NCI-H2081 treated with DMSO at 0.1 percent for 48 hours (cell line): ENCODE measurements around the gene BCAS4.

ENCODE experiments used
- DNase-seq: peaks from one replicate; lab custom pipeline; 2025; lab: John Stamatoyannopoulos, UW

Gene BCAS4

DNA sequence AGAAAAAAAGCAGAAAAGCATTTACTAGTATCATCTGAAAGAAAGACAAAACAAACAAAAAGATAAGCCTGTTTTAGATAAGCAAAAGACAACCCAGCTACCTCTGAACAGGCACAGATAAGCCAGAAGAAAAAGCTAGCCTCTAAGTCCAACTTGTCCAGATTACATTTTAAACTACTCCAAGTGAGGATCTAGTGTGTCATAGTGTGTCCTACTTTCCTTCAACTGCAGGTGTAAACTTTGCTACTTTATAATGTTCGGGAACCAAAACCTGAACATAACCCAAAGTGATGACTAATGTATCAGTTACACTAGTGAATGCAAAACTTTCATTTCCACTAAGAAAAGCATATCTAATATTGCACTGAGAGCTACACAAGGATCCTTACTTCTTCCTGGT lies 116.9 kb downstream of the BCAS4 start:
- no peak for DNase-seq

DNA sequence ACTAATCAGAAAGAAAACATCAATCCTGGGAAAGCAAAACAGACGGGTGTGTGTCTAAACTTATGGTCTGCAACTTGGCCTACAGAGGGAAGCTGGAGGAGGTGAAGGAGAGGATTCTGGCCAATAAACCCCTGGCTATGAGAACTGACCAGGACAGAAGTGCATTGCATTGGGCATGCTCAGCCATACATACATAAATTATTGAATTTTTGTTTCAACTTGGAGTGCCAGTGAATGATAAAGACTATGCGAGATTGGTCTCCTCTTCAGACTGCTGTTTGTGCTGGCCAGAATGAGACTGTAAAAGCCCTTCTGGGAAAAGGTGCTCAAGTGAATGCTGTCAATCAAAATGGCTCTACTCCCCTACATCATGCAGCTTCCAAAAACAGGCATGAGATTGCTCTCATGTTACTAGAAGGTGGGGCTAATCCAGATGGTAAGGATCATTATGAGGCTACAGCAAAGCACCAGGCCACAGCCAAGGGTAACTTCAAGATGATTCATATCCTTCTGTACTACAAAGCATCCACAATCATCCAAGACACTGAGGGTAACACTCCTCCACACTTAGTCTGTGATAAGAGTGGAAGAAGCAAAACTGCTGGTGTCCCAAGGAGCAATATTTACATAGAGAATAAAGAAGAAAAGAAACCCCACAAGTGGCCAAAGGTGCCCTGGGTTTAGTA lies 119.0 kb downstream of the BCAS4 start:
- no peak for DNase-seq

DNA sequence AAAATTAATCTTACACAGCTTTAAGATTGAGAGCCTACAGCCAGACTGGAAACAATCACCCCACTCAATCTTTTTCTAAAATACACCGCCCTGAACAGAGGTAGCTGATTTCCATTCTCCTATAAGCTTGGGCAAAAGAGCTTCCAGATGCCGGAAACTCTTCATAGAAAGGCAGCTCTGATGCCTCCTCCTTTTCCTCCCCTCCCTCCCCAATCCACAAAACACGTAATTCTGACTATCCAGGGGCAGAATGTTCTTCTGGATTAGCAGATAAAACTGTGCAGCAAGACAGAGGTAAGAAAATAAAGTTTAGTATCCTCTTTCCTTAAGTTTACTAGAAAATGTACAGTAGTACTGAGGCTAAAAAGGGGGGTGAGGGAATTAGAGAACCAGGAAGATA lies 120.6 kb downstream of the BCAS4 start:
- no peak for DNase-seq

DNA sequence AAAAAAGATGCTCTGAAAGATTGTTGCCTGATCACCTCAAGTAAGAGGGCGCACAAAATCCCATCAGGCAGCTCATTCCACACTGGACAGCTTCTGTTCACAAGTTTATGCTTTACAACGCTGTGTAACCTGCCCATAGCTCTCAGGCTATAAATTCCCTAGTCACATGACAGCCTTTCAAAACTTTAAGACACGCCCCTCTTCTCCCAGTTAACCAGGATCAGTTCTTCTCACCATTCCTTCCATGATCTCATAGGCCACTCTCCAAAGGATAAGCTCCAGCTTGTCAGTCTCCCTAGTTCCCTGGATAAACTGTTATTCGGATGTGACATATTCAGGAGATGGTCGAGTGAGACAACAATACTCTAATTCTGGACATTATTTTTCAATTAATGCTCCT lies 121.4 kb downstream of the BCAS4 start:
- DNase-seq: no peak

DNA sequence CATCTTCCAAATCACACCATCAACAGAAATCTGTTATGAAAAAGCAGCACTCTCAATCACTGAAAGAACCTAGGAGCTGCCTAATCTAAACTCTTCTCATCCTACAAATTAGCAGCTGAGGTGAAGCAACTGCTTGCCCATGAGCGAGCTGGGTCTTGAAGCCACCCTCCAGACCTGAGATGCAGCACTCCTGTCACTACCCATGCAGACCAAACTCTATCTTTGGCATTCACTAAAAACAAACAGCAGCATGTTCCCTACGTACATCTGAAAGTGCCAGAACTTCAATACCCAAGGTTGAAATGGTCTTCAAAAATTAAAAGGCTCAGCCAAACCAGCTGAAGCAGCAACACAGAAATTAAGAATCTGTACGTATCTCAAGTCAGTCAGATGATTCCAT lies 122.1 kb downstream of the BCAS4 start:
- DNase-seq: no peak

DNA sequence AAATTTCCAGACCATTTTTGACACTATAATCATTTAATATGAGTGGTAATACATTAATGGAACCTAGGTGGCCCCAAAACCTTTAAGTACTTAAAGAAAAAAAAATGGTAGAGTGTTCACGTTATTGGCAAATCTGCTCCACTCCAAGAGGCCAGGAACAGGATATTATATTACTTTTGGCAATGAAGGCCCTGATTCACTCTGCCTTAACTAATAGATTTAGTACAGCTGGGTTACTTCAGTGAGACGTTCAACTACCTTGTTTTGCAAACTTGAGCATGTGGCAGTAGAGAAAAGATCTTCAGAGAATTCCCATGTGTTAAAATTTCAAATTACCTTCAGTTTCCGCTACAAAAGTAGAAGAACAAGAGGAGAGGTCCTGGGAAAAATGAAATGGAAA lies 123.5 kb downstream of the BCAS4 start:
- DNase-seq: no peak

DNA sequence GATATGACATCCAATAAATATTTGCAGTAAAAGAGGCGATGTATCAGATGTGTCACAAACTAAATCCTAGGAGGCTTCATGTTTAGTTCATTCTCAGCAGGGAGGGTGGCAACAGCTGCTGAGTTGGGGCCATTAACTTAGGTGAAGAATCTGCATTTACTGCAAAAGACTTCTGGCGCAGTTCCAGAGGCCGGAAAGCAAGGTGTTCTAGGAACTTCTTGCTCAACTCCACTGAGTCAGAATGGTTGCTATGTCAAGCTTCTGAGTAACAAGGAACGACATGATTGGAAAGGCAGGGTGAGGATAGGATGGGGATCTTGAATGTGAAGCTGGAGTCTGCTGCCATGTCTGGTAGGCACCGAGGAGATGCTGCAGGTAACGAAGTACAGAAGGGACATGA lies 124.7 kb downstream of the BCAS4 start:
- DNase-seq: no peak

DNA sequence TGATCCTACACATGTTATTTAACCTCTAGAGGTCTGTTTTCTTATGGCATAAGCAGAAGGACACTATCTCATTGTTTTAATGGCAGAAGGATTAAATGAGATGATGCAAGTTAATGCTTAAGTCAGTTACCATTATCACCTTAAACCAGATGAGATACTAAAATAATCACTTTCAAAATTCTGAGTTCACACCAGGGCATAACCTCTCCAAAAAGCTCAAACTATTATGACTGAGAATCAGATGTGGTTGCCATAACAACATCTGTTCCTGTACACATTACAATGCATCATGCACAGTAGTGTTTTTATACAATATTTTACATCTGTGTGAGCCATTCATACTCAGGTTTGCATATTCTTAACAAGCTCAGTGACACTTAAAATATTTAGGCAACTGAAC lies 126.1 kb downstream of the BCAS4 start:
- no peak for DNase-seq

DNA sequence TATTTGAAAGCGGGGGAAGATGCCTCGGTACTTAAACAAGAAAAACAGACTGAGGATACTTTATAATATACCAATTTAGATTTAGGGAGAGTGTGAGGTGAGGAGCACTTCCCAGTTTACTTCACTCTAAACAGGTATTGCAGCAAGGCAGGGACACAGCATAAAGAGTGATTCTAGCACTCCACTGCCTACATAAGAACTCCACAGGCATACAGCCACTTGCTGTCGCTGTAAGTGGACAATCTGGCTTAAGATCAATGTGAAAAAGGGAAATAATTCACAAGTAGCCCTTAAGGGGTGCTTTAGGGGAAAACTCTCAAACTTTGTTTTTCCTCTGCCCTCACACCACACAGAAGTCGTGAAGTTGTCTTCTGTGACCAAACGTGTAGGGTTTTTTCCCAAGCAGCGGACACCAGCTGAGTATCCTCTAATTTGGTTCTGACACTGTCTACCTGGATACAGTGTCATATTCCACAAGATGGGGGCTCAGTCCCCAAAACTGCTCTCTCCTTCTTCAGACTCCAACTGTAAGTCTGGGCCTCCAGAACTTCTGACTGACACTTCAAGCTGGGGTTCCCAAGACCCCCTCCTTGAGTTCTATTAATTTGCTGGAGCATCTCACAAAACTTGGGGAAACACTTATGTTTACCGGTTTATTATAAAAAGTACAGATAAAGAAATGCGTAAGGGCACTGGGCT lies 127.1 kb downstream of the BCAS4 start:
- no peak for DNase-seq

DNA sequence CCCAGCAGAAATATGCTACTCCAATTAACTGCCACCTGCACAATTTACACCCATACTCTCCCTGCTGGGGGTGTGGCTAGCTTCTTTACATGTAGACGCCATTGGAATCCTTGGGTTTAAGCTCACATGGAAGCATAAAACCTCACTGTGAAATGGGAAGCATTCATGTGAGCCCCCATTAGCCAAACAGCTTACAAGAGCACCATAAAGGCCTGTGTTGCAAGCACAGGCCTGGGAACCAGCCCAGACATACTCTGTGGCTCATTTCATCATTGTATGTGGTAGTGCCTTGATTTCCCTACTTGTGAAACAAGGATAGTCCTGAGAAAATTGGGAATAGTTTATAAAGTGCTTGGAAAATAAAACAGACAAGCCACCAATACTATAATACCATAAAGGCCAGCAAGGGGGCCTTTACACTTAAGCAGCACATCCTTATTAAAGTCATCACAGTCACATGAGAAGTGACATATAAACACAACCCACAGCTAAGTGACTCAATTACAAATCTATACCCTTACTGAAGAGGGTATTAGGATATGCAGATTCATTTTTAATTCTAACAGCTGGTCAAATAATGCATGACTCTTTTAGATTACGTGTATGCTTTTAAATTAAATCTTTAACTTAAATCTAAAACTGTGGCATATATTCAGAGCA lies 129.5 kb downstream of the BCAS4 start:
- DNase-seq: no peak

DNA sequence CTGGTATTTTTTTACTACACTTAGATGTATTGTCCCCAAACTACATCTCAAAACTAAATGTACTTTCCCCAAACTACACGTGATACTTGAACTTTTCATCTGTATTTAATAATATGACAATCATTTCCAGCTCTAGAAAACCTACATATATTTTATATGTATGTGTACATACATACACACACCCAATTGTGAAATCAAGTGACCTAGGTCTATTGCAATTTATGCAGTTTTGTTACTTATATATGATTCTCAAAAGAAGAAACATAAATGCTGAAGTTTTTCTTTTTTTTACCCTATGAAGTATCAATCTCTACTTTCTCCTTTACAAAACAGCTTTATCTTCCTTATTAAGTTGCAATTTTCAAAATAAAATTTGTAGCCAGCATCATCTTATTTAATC lies 131.7 kb downstream of the BCAS4 start:
- DNase-seq: no peak
